SKM-1 treated with dmso at 0.1 percent for 144 hours (cell line): ENCODE data around the gene SPARC.

ENCODE experiments used
- DNase-seq: peaks from one replicate; lab custom pipeline; 2025; ENCODE audit not compliant: unreplicated experiment; lab: John Stamatoyannopoulos, UW

Gene SPARC

GRCh38 chr5:151679421-151680155, 7.1 kb downstream of the SPARC start:
- no peak for DNase-seq

DNA sequence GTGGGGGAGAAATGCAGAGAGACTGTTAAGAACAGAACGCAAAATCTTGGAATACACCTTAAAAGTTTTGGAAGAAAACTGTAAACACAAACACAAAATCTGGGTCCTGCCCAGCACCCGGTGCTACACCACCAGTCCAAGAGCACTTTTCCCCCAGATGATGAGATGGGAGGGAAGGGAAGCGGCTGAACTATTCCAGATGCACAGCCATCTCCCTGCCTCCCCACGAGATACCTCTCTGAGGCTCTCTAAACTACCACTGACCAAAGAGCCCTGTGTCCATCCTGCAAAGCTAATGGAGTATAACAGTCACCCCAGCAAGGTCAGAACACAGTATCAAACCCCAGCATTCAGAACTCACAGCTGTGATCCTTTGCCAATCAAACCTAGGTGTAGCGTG, 8.0 kb downstream of the SPARC start:
- no peak for DNase-seq

DNA sequence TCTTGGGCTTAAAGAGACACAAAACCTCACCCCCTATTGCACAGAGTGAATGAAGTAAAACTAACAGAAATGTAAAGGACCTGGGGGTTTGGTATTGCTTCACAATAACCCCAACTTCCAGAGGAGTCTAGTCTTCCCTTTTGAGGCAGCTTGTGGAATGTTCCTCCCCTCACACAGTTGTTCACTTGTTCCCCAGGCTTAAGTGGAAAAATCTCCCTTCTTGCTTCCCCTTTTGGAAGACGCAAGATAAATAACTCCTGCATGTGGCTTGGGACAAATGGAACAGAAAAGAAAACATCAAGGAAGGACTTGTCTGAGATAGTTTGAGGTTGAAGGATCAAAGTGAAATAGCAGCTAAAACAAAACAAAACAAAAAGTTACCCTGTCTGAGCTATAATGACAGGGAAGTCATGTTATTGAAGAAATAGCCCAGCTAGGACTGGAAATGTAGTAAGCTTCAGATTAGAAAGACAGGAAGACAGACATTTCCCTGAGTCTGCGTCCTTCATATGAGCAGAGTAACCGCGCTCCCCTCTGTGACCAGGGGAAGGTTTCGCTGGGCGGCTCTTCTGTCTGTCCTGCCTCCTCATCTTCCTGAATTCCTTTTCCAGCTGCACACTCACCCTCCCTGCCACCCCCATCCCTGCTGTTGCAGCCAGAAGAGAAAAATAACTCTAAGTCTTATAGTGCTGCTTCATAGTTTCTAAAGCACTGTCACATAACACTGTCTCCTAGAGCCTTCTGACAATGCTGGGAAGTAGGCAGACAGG, 8.8 kb downstream of the SPARC start:
- DNase-seq = no peak

- DNase-seq = no peak
Measured at GRCh38 chr5:151676719-151677118, 10.0 kb downstream of the SPARC start.

DNA sequence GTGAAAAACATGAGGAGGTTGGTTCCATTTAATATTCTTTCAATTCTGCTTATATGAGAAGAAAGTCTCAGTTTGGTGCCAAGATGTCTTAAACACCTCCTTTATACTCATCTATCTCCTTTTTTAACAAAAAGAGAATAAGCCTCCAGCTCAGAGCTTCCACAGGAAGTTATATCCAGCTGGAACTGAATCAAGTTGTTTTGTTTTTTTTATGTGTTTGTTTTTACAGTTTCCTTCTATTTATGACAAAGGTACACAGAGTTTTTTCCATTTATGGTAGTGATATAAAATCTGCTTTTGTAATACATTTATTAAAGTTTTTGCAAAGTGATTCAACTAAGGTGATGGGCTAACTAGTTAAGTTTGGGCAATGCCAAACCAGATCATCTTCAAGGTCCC, 10.4 kb downstream of the SPARC start:
- no peak for DNase-seq

DNA sequence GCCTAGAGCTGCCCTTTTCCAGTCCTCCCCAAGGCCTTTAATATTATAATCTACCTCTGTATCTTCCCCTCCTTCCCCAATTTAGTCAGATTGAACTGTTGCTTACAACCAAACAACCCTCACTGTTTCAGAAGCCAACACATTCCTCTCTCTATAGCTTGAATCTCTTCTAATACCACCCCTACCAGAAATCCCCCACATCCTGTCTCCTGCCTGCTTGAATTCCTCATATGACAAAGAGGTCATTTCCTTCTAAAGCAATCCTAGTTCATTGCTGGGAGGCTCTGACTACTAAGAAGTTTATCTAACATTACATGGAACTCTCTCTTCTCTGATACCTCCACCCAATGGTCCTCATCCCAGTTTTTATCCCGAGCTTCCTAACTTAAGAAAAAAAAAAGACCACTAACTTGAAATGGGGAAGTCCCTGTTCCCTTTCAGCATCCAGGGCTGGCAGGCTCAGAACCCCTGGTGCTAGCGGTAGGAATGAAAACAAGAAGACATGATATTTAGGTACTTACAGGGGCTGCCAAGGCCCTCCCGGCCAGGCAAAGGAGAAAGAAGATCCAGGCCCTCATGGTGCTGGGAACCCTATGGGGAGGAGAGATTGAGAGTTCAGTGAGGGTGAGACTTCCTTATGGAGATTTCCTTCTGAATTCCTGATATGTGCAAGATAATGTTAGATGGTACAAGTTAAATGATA, 11.0 kb downstream of the SPARC start:
- no peak for DNase-seq

DNA sequence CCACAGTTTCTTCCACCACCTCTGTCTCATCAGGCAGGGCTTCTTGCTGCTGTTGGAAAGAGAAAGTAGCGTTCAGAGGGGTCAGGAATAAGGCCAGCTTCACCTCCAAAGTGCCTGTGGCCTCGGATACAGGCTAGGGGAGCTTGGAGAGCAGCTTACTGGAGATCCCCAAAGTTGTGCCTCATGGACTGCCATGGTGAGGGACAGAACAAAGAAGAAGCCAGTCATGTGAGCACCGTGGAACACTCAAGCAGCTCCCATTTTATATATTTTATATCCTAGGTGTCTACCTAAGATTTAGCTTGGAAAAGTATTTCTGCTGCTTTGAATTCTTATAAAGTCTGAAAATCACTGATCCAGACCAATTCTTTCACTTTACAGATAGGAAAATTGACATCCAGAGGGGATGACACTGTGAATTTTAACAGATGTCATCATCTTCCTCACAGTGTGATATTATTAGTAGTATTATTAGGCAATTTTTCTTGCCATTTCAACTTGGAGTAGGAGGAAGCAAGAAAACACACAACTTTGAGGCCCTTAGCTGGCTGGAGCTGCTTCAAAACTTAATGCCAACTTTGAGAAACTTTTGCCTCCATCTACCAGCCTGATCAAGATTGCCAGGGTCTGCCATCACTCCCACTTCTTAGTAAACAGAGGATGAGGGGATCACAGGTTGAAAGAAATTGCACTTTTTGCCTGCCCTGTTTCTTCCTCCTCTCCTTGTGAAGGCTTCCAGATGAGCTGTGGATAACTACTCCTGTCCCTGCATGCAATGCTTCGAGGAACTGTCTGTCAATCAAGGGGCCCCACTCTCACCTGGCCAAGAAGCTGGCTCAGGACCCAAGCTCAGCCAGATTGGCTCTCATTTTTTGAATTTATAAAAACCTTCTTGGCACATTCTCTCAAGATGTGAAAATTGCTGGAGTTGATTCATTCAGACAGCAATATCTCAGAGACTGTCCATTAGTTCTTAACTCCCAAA, 11.8 kb downstream of the SPARC start:
- DNase-seq = no peak

DNA sequence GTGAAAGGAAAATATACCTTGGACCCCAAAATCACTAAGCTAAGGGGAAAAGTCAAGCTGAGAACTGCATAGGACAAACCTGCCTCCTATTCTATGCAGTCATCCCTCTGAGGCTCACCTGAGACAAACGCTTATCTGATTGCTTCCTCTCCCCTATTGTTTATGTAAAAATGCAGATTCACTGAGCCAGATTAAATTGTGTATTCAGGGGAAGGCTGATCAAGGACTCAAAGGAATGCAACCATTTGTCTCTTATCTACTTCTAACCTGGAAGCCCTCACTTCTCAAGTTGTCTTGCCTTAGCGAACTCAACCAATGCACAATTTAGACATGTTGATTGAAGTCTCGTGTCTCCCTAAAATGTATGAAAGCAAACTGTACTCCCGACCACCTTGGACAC, 13.3 kb downstream of the SPARC start:
- no peak for DNase-seq

GRCh38 chr5:151672516-151672915, 14.2 kb downstream of the SPARC start:
- no peak for DNase-seq

- no peak for DNase-seq
Measured at GRCh38 chr5:151671950-151672349, 14.8 kb downstream of the SPARC start.

DNA sequence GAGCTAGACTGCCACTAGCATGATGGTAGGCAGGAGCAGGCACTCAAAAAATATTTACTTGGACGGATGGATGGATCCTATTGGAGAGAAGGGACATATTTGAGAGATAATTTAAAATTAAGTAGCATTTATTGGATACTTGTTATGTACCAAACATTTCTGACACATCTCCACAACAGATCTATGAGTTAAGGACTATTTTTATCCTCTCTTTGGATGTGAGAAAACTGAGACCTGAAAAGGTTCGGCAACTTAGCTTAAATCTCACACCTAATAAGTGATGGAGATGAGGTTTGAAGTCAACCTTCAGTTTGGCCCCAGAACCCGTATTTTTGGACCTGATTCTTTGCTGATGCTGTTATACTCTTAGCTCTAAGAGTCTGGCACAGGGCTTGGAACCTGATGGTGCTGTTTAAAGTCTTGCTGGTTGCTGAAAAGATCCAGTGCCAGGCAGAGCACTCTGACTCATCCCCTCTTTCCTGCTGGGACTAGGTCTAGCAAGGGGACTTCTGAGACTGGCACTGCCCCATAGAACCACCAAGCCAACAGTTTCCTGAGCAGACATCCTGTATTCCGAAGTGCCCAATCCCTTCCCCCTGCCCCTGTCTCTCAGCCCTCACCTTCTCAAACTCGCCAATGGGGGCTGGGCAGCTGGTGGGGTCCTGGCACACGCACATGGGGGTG, 15.6 kb downstream of the SPARC start:
- no peak for DNase-seq

GRCh38 chr5:151670083-151670686, 16.5 kb downstream of the SPARC start:
- DNase-seq = no peak

DNA sequence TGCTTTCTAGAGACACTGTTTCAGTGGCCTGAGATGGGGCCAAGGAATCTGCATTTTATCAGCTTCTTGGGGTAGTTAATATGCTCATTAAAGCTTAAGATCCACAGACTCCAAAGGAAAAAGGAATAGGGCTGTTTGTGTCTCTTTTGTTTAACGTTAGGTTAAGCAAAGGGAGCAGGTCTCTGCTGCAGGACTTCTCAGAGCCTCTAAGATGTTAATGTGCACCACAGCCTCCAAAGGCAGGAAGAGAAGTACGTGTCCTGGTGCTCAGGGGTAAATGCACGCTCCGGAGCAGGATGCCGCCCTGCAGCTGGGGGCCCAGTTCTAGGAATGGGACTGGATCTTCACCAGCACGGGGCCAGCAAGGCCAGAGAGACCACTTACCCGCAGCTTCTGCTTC, 19.6 kb downstream of the SPARC start:
- DNase-seq = no peak

GRCh38 chr5:151665613-151666012, 21.1 kb downstream of the SPARC start:
- DNase-seq = no peak

DNA sequence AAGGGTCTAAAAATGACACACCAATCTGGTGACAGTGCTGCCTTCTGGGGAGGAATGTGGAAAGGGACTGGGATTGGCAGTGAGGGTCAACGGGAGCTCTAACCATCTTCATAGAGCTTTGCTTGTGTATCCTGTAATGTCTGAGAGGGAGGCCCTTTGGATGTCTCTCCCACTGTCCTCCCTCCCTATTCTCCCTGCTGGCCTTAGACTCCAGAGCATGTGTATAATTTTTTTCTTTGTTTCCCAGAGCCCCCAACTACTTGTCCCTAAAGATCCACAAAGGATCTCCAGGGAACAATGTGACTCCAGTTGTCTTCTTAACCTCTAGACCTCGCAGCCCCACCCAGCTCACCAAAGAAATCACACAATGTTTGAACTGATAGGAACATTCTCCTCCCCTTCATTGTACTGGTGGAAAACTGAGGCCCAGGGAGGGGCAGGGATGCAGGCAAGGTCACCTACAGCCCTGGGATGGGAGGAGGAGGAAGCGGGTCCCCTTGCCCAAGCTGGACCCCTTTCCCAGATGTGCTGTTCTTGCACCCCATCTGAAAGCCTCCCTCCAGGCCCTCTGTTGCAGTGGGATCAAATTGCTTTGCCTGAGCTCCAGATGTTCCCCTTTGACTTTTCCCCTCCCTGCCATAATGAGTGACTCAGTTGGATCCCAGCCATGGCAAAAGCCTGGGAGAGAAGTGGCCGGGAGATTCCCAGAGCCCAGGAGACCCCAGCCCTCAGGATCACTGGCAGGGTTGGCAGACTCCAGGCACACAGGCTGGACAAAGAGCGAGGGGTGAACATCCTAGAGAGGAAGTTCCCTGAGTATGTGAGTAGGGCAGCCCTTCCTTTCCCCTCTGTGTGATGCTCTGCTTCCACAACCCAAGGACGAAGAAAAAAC, 21.8 kb downstream of the SPARC start:
- no peak for DNase-seq

DNA sequence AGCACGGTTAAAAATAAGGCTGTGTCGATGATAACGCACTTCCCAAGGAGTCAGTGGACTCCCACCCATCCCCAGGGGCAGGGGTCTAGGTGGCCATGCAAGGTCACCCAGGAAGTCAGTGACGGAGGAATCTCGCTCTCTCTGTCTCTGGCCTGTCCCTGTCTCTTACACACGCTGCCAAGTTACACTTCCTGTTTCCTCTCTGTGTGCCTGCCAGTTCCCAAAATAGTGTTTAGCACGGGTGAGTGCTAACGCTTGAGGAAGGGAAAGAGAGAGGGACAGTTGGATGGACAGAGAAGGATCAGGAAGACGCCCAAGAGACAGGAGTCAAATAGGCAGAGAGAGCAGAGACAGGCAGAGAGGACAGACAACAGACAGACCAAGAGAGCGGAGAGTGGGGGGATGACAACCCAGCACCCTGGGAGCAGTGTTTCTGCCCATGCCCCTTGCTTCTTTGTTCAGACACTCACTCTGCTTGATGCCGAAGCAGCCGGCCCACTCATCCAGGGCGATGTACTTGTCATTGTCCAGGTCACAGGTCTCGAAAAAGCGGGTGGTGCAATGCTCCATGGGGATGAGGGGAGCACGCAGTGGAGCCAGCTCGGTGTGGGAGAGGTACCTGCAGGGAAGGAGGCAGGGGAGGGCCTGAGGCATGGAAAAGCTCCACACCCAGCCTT, 23.0 kb downstream of the SPARC start:
- peak; percentile 63 for DNase-seq

DNA sequence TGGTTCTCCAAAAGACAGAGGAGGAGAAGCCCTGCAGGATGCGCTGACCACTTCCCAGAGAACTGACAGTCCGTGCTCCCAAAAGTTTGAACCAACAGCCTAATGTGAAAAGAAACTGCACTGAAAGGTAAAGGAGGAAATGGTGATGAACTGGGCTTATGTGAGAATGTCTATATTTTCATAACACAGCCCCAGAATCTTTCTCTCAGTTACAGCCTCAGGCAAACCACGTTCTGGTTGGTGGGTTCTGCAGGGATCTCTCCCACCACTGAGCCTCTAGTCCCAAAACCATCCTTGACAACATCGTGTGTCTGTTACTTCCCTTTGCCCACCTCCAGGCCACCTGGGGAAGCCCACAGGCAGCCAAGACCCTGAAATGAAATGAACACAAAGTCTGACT, 23.9 kb downstream of the SPARC start:
- DNase-seq = no peak
